H1 (cell line): Measurements from ENCODE around the gene CDC123.

Experiments
- BRCA1 ChIP-seq: IDR thresholded peaks from 2 replicates; pipeline ENCODE4 v1.6.1; 2012; ENCODE audit warnings: low read depth, low read length, improper control_type of control experiment
- CHD2 ChIP-seq: IDR thresholded peaks from 2 replicates; pipeline ENCODE4 v1.6.1; 2012; ENCODE audit warnings: low read length, improper control_type of control experiment
- EP300 ChIP-seq, 2 experiments: IDR thresholded peaks; 1 replicate in 1 of 2; 2 replicates in 1 of 2; pipeline ENCODE4 v1.6.1; 2011 to 2012; ENCODE audit warnings: low read depth in 2 of 2, low read length in 2 of 2, mild to moderate bottlenecking in 2 of 2, borderline replicate concordance in 1 of 2, inconsistent platforms in 1 of 2, moderate library complexity in 1 of 2
- HDAC6 ChIP-seq: IDR thresholded peaks from one replicate; pipeline ENCODE4 v1.7.1; 2012; ENCODE audit warnings: low read depth, mild to moderate bottlenecking, inconsistent platforms, low read length, moderate library complexity
- JUN ChIP-seq: IDR thresholded peaks from 2 replicates; pipeline ENCODE4 v1.6.1; 2011; ENCODE audit warnings: low read depth, mild to moderate bottlenecking, improper control_type of control experiment, low read length
- POLR2A ChIP-seq, 2 experiments: IDR thresholded peaks; 1 replicate in 1 of 2; 2 replicates in 1 of 2; pipeline ENCODE4 v1.6.1; 2011; ENCODE audit warnings: low read depth in 2 of 2, low read length in 2 of 2, mild to moderate bottlenecking in 2 of 2; ENCODE audit errors: control extremely low read depth in 1 of 2
- RAD21 ChIP-seq, 2 experiments: IDR thresholded peaks in 1 of 2; conservative IDR thresholded peaks in 1 of 2; 2 replicates each; pipeline ENCODE4 v1.6.1; 2011; ENCODE audit warnings: low read depth in 2 of 2, low read length in 2 of 2, improper control_type of control experiment in 1 of 2, inconsistent platforms in 1 of 2, mild to moderate bottlenecking in 1 of 2, moderate library complexity in 1 of 2
- RBBP5 ChIP-seq: IDR thresholded peaks from 2 replicates; pipeline ENCODE4 v1.7.1; 2012; ENCODE audit warnings: low read depth, mild to moderate bottlenecking, inconsistent platforms, low read length, moderate library complexity, borderline replicate concordance
- RXRA ChIP-seq: IDR thresholded peaks from 2 replicates; pipeline ENCODE4 v1.6.1; 2011; ENCODE audit warnings: low read depth, mild to moderate bottlenecking, low read length, moderate library complexity; ENCODE audit not compliant: insufficient read depth
- SP1 ChIP-seq: IDR thresholded peaks from 2 replicates; pipeline ENCODE4 v1.6.1; 2011; ENCODE audit warnings: low read depth, low read length
- TCF12 ChIP-seq: IDR thresholded peaks from 2 replicates; pipeline ENCODE4 v1.6.1; 2011; ENCODE audit warnings: low read depth, mild to moderate bottlenecking, low read length
- YY1 ChIP-seq: IDR thresholded peaks from 2 replicates; pipeline ENCODE4 v1.6.1; 2011; ENCODE audit warnings: low read depth, mild to moderate bottlenecking, low read length
- TF ChIP-seq, protein P1 (sequence below), 3 experiments: IDR thresholded peaks; 1 replicate in 2 of 3; 2 replicates in 1 of 3; pipeline versions ENCODE4 v1.5.1 to v1.6.1; 2011; ENCODE audit warnings: low read length in 3 of 3, mild to moderate bottlenecking in 3 of 3, inconsistent platforms in 2 of 3, low read depth in 1 of 3, moderate library complexity in 1 of 3; ENCODE audit not compliant: insufficient read depth in 1 of 3; ENCODE audit errors: control extremely low read depth in 1 of 3
- TF ChIP-seq, protein P2 (sequence below): IDR thresholded peaks from 2 replicates; pipeline ENCODE4 v1.6.1; 2012; ENCODE audit warnings: inconsistent platforms

DNA sequence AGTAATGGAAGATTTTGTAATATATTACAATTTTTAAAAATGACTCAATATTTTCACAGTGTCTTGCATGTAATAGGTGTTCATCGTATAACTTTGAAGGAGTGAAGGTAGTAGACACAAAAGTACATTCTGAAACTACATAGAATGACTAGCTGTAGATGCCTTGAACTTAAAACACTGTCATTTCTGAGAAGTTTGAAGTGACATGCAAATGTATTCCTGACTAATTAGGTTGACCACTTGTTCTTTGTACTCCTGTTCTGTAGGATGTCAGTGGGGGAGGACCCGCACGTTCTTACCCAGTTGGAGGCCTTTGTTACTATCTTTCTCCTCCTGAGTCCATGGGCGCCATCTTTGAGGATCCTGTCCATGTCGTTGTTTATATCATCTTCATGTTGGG lies 35.3 kb upstream of the CDC123 start:
- TF ChIP-seq HDAC6: no peak
- no peak for TF ChIP-seq BRCA1
- no peak for TF ChIP-seq JUN
- no peak for TF ChIP-seq TCF12
- TF ChIP-seq EP300 (IDR thresholded peaks at IDR 0.05; ENCODE audit: borderline replicate concordance in 1 of 2, low read depth in 2 of 2, low read length in 2 of 2): no peak
- TF ChIP-seq, protein P1, sequence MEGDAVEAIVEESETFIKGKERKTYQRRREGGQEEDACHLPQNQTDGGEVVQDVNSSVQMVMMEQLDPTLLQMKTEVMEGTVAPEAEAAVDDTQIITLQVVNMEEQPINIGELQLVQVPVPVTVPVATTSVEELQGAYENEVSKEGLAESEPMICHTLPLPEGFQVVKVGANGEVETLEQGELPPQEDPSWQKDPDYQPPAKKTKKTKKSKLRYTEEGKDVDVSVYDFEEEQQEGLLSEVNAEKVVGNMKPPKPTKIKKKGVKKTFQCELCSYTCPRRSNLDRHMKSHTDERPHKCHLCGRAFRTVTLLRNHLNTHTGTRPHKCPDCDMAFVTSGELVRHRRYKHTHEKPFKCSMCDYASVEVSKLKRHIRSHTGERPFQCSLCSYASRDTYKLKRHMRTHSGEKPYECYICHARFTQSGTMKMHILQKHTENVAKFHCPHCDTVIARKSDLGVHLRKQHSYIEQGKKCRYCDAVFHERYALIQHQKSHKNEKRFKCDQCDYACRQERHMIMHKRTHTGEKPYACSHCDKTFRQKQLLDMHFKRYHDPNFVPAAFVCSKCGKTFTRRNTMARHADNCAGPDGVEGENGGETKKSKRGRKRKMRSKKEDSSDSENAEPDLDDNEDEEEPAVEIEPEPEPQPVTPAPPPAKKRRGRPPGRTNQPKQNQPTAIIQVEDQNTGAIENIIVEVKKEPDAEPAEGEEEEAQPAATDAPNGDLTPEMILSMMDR (IDR thresholded peaks at IDR 0.05; ENCODE audit: control extremely low read depth in 1 of 3, insufficient read depth in 1 of 3, low read depth in 1 of 3, low read length in 3 of 3): no peak
- TF ChIP-seq RXRA: no peak
- TF ChIP-seq RBBP5: no peak
- no peak for TF ChIP-seq SP1
- TF ChIP-seq YY1: 0 out of 2 replicates have a peak, but pooled peaks have one; percentile 17
- TF ChIP-seq, protein P2, sequence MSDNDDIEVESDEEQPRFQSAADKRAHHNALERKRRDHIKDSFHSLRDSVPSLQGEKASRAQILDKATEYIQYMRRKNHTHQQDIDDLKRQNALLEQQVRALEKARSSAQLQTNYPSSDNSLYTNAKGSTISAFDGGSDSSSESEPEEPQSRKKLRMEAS: no peak
- TF ChIP-seq RAD21 (IDR thresholded peaks at IDR 0.05 in 1 of 2, conservative IDR thresholded peaks at IDR 0.05 in 1 of 2; ENCODE audit: low read depth in 2 of 2, low read length in 2 of 2): no peak
- TF ChIP-seq CHD2: no peak
- no peak for TF ChIP-seq POLR2A (IDR thresholded peaks at IDR 0.05; ENCODE audit: control extremely low read depth in 1 of 2, low read depth in 2 of 2, low read length in 2 of 2)
